Nephron (organoid): ENCODE results near the gene SYNDIG1L.
A peak's percentile ranks its signal among the peaks of the same experiment; 100 is the strongest.
"Not testable (repeated sequence)": the region's sequence is repeated elsewhere in the genome, so short reads cannot be mapped to it uniquely, and the experiment has no call there.

Experiments
- H3K27ac Mint-ChIP-seq, 3 experiments: 2 replicates each; pipeline ENCODE4 v1.8.0; 2020; ENCODE audit warnings: mixed read lengths in 3 of 3, mild to moderate bottlenecking in 2 of 3, moderate library complexity in 1 of 3
- H3K27me3 Mint-ChIP-seq: 2 replicates; pipeline ENCODE4 v1.8.0; 2021; ENCODE audit warnings: low read depth, mild to moderate bottlenecking, moderate library complexity, mixed read lengths
- H3K36me3 Mint-ChIP-seq: 2 replicates; pipeline ENCODE4 v1.8.0; 2020; ENCODE audit warnings: low read depth, mixed read lengths
- H3K4me1 Mint-ChIP-seq: 2 replicates; pipeline ENCODE4 v1.8.0; 2020; ENCODE audit warnings: mixed read lengths
- H3K4me3 Mint-ChIP-seq, 3 experiments: 2 replicates each; pipeline ENCODE4 v1.8.0; 2020; ENCODE audit warnings: mild to moderate bottlenecking in 3 of 3, mixed read lengths in 3 of 3, moderate library complexity in 2 of 3
- H3K9me3 Mint-ChIP-seq: 2 replicates; pipeline ENCODE4 v1.8.0; 2020; ENCODE audit warnings: mixed read lengths
- CTCF ChIP-seq, 3 experiments: fragments of 200-600 bp; sonication (generic); IDR thresholded peaks; one replicate each; pipeline ENCODE4 v1.5.0; 2021; ENCODE audit warnings: antibody characterized with exemption in 3 of 3; ENCODE audit not compliant: unreplicated experiment in 3 of 3

Gene SYNDIG1L

DNA sequence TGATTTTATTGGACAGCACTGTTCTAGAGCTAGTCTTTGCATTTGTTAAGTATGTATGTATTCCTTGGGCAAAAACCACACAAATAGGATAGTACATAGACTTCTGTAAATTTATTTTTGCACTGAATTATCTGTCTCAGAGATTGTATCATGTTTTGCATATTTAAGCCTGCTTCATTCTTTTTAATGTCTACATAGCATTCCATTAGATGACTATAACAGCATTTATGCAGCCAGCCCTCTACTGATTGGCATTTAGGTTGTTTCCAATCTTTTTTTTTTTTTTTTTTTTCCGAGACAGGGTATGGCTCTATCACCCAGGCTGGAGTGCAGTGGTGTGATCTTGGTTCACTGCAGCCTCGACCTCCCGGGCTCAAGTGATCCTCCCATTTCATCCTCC lies 34.5 kb downstream of the SYNDIG1L start:
- Mint-ChIP-seq H3K27ac (no peak overlapping the region), H3K27me3 (peaks cover 14% of the 10 kb centered on the region), H3K9me3 (no peaks in the 10 kb centered on the region), H3K4me3 (no peak overlapping the region), H3K4me1 (peaks cover 5% of the 10 kb centered on the region), H3K36me3 (no peaks in the 10 kb centered on the region)
- TF ChIP-seq CTCF (IDR thresholded peaks at IDR 0.05; ENCODE audit: unreplicated experiment in 3 of 3) = no peak

GRCh38 chr14:74390505-74390904 lies 35.5 kb downstream of the SYNDIG1L start:
- not testable (repeated sequence) for H3K4me1 Mint-ChIP-seq, H3K4me3 Mint-ChIP-seq, H3K9me3 Mint-ChIP-seq, H3K36me3 Mint-ChIP-seq
- Mint-ChIP-seq H3K27ac (peak overlapping the region in 1 of 3 experiments; percentile 83), H3K27me3 (peaks cover 14% of the 10 kb centered on the region)

DNA sequence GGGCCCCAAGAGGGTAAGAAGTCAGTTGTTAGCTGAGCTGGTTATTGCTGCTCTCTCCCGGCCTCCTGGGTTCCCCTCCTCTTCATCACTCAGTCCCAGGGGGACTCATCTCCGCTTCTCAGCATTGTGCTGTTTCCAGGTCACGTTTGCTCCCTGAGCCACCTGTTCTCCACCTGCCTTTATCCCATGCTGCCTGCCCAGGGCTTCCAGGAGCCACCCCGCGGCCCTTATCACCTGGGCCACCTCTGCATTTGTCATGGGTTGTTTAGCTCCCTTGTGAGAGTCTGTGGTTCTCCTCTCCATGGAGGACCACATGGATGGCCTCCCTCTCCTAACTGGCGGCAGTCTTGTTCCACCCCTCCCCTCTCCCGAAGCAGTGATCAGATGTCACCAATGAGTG lies 36.0 kb downstream of the SYNDIG1L start:
- no peaks in the 10 kb centered on the region for H3K9me3 Mint-ChIP-seq

GRCh38 chr14:74382231-74382630 lies 43.8 kb downstream of the SYNDIG1L start:
- TF ChIP-seq CTCF (IDR thresholded peaks at IDR 0.05; ENCODE audit: unreplicated experiment in 3 of 3) = no peak
- Mint-ChIP-seq H3K27me3 (no peaks in the 10 kb centered on the region), H3K27ac (no peak overlapping the region), H3K36me3 (no peaks in the 10 kb centered on the region), H3K9me3 (peaks cover 1% of the 10 kb centered on the region), H3K4me3 (no peak overlapping the region), H3K4me1 (no peaks in the 10 kb centered on the region)

More for the DNA sequence above, 36.0 kb downstream of the SYNDIG1L start:
- Mint-ChIP-seq H3K27ac (peak overlapping the region in 1 of 3 experiments; percentile 83), H3K27me3 (peaks cover 14% of the 10 kb centered on the region), H3K4me1 (peaks cover 5% of the 10 kb centered on the region), H3K36me3 (no peaks in the 10 kb centered on the region), H3K4me3 (no peak overlapping the region)
- TF ChIP-seq CTCF (IDR thresholded peaks at IDR 0.05; ENCODE audit: unreplicated experiment in 3 of 3) = no peak

DNA sequence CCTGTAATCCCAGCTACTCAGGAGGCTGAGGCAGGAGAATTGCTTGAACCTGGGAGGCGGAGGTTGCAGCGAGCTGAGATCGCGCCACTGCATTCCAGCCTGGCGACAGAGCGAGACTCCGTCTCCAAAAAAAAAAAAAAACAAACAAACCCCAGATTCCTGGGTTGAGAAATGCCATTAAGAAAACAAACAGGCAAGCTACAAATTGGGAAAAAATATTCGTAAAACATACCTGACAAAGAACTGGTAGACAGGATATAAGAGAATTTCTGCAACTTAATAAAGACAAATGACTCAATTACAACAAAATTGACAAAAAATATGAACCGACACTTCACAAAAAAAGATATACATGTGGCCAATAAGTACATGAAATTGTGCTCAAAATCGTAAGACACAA lies 44.4 kb downstream of the SYNDIG1L start:
- not testable (repeated sequence) for H3K27me3 Mint-ChIP-seq, H3K4me3 Mint-ChIP-seq, H3K27ac Mint-ChIP-seq, H3K36me3 Mint-ChIP-seq, H3K9me3 Mint-ChIP-seq, H3K4me1 Mint-ChIP-seq

DNA sequence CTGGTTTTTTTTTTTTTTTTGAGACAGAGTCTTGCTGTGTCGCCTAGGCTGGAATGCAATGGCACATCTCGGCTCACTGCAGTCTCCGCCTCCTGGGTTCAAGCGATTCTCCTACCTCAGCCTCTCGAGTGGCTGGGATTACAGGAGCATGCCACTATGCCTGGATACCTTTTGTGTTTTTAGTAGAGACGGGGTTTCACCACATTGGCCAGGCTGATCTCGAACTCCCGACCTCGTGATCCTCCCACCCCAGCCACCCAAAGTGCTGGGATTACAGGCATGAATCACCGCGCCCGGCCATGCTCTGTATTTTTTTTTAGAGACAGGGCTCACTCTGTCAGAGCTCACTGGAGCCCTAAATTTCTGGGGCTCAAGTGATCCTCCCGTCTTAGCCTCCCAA lies 45.2 kb downstream of the SYNDIG1L start:
- Mint-ChIP-seq H3K27ac (no peak overlapping the region), H3K4me1 (no peaks in the 10 kb centered on the region), H3K27me3 (peaks cover 3% of the 10 kb centered on the region), H3K4me3 (no peak overlapping the region), H3K9me3 (peaks cover 3% of the 10 kb centered on the region), H3K36me3 (no peaks in the 10 kb centered on the region)
- no peak for TF ChIP-seq CTCF (IDR thresholded peaks at IDR 0.05; ENCODE audit: unreplicated experiment in 3 of 3)

- TF ChIP-seq CTCF (IDR thresholded peaks at IDR 0.05; ENCODE audit: unreplicated experiment in 3 of 3) = no peak
- Mint-ChIP-seq H3K36me3 (no peaks in the 10 kb centered on the region), H3K27me3 (peaks cover 3% of the 10 kb centered on the region), H3K9me3 (peaks cover 3% of the 10 kb centered on the region), H3K4me3 (no peak overlapping the region), H3K4me1 (no peaks in the 10 kb centered on the region), H3K27ac (no peak overlapping the region)
Measured at GRCh38 chr14:74380172-74380571, 45.8 kb downstream of the SYNDIG1L start.
